Esophagus squamous epithelium (tissue), 4 donors: ENCODE measurements around the gene OPALIN.

Source experiments
- POLR2A ChIP-seq, 4 donors: fragments of 450-650 bp; IDR thresholded peaks; one replicate each; pipeline ENCODE4 v1.6.1; 2017; ENCODE audit warnings: antibody characterized with exemption in 4 of 4, mild to moderate bottlenecking in 4 of 4, moderate library complexity in 3 of 4
- TF ChIP-seq, protein P1 (sequence below), 6 experiments: fragments of 450-650 bp in 4 of 6; fragments of 200-600 bp in 2 of 6; sonication (generic) in 2 of 6; IDR thresholded peaks; one replicate each; pipeline ENCODE4 v1.5.1; 2016 to 2019; ENCODE audit warnings: antibody characterized with exemption in 6 of 6, mild to moderate bottlenecking in 4 of 6, moderate library complexity in 4 of 6

DNA sequence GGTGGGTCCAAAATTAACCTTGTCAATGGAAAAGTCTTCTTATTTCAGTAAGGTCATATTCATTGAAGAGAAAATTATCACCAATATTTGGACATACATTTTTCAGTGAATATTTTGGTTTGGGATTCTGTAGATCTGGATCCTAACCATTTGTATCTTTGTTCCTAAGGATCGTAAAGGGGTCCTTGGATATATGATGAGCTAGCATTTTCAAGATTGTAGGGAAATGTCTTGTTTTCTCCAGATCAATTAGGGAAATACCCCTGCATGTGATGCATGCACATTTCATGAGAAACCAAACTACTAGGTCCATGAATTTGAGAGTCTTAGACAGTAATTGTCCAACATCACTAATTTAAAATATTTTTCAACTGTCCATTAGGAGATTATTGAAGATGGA is 36.5 kb downstream of the OPALIN start:
- TF ChIP-seq, protein P1, sequence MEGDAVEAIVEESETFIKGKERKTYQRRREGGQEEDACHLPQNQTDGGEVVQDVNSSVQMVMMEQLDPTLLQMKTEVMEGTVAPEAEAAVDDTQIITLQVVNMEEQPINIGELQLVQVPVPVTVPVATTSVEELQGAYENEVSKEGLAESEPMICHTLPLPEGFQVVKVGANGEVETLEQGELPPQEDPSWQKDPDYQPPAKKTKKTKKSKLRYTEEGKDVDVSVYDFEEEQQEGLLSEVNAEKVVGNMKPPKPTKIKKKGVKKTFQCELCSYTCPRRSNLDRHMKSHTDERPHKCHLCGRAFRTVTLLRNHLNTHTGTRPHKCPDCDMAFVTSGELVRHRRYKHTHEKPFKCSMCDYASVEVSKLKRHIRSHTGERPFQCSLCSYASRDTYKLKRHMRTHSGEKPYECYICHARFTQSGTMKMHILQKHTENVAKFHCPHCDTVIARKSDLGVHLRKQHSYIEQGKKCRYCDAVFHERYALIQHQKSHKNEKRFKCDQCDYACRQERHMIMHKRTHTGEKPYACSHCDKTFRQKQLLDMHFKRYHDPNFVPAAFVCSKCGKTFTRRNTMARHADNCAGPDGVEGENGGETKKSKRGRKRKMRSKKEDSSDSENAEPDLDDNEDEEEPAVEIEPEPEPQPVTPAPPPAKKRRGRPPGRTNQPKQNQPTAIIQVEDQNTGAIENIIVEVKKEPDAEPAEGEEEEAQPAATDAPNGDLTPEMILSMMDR (IDR thresholded peaks at IDR 0.05) = no peak
- TF ChIP-seq POLR2A (IDR thresholded peaks at IDR 0.05) = no peak
